SJSA1 (cell line): ENCODE measurements around the gene ADD3. TPM values are rescaled to one million over a fixed set of nuclear protein-coding genes. Genes with fewer than 3 reads are reported as not detected.
A peak's percentile ranks its signal among the peaks of the same experiment; 100 is the strongest.

ENCODE experiments used
- DNase-seq, 2 experiments: peaks; one replicate each; pipeline ENCODE4 v3.0.0-alpha.2; 2015 to 2020; ENCODE audit warnings: low spot score in 2 of 2, low read depth in 1 of 2
- H3K27ac ChIP-seq: fragments of 250-450 bp; sonication (Bioruptor Pico); 2 replicates; pipeline ENCODE4 v1.5.1; 2020; ENCODE audit warnings: mild to moderate bottlenecking, moderate library complexity
- H3K27me3 ChIP-seq: fragments of 250-450 bp; sonication (Bioruptor Pico); replicated peaks from 2 replicates; pipeline ENCODE4 v1.5.1; 2020; ENCODE audit warnings: mild to moderate bottlenecking, moderate library complexity
- H3K36me3 ChIP-seq: fragments of 250-450 bp; sonication (Bioruptor Pico); 2 replicates; pipeline ENCODE4 v1.5.1; 2020; ENCODE audit warnings: mild to moderate bottlenecking
- H3K4me1 ChIP-seq: fragments of 250-450 bp; sonication (Bioruptor Pico); replicated peaks from 2 replicates; pipeline ENCODE4 v1.6.1; 2021; ENCODE audit warnings: mild to moderate bottlenecking
- H3K4me3 ChIP-seq: fragments of 250-450 bp; sonication (Bioruptor Pico); 2 replicates; pipeline ENCODE4 v1.5.1; 2020; ENCODE audit warnings: mild to moderate bottlenecking
- H3K9me3 ChIP-seq: fragments of 250-450 bp; sonication (Bioruptor Pico); replicated peaks from 2 replicates; pipeline ENCODE4 v1.5.1; 2020; ENCODE audit warnings: mild to moderate bottlenecking
- total RNA-seq: library from RNA; depleted of rRNA; stranded (reverse); fragments of >200 nt; shearing (Covaris generic); gene quantifications from 2 replicates; pipeline ENCODE4 v1.2.3, GENCODE V29; 2014

Gene ADD3
- total RNA-seq, 1 experiment from 2014 or later = 303 TPM

- Histone ChIP-seq H3K4me3 (no peak overlapping the region), H3K27me3 (no peaks in the 10 kb centered on the region), H3K4me1 (peaks cover 2% of the 10 kb centered on the region), H3K36me3 (peaks cover 7% of the 10 kb centered on the region; the same call in 1 of the 2 replicates), H3K9me3 (no peaks in the 10 kb centered on the region), H3K27ac (no peak overlapping the region)
- no peak for DNase-seq
These were observed 15.1 kb downstream of the ADD3 start for GRCh38 chr10:110022716-110023504.

GRCh38 chr10:110023785-110024465 is 16.1 kb downstream of the ADD3 start:
- H3K9me3 ChIP-seq = no peaks in the 10 kb centered on the region
- H3K36me3 ChIP-seq = peaks cover 7% of the 10 kb centered on the region; the same call in 1 of the 2 replicates
- no peaks in the 10 kb centered on the region for H3K4me1 ChIP-seq
- no peak for DNase-seq
- H3K4me3 ChIP-seq = no peak overlapping the region
- H3K27me3 ChIP-seq = no peaks in the 10 kb centered on the region
- H3K27ac ChIP-seq = no peak overlapping the region

GRCh38 chr10:110029450-110029849 is 21.7 kb downstream of the ADD3 start:
- no peak for DNase-seq
- H3K27me3 ChIP-seq = no peaks in the 10 kb centered on the region
- no peaks in the 10 kb centered on the region for H3K9me3 ChIP-seq
- peaks cover 9% of the 10 kb centered on the region for H3K36me3 ChIP-seq
- peaks cover 15% of the 10 kb centered on the region for H3K4me1 ChIP-seq
- H3K4me3 ChIP-seq = no peak overlapping the region
- H3K27ac ChIP-seq = no peak overlapping the region

DNA sequence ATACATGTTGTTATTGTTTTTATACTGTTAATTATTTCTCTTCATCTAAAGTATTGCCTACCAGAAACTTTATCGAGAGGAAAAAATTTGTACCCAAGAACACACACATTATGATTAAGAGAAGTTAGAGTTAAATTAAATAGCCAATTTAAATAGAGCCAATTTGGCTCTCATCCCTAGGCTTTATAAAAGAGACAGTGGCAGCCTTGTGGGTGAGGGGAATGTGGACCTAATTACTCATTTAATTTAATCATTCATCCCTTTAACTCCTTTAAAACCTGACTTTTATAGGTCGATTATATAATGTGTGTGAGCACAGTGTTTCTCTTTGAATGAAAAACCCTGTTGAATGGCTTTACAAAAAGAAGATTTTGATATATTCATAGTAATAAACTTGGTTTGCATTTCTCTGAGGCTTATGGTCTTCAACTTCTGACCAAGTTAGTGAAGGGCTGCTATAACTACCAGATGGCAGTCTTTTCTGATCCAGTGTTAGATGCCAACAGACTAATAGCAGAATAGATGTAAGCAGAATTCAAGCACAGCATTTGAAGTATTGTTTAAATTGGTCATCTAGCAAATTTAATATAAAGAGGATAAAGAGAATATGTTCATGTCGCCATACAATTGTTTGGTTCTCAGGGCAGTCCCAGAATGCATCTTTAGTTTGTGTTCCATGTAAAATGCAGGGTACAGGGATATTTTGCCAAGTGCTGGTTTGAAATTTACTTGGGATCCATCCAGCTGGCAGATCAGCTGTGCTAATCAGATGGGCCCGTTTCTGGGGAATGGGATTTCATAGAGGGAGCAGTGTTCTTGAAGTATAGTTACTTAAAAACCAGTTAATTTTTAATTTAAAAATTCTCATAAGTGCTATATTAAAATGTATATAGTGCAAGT is 25.3 kb downstream of the ADD3 start:
- Histone ChIP-seq H3K9me3 (no peaks in the 10 kb centered on the region), H3K27ac (no peak overlapping the region), H3K4me3 (no peak overlapping the region), H3K4me1 (peaks cover 30% of the 10 kb centered on the region), H3K36me3 (peaks cover 9% of the 10 kb centered on the region), H3K27me3 (no peaks in the 10 kb centered on the region)
- DNase-seq = no peak

DNA sequence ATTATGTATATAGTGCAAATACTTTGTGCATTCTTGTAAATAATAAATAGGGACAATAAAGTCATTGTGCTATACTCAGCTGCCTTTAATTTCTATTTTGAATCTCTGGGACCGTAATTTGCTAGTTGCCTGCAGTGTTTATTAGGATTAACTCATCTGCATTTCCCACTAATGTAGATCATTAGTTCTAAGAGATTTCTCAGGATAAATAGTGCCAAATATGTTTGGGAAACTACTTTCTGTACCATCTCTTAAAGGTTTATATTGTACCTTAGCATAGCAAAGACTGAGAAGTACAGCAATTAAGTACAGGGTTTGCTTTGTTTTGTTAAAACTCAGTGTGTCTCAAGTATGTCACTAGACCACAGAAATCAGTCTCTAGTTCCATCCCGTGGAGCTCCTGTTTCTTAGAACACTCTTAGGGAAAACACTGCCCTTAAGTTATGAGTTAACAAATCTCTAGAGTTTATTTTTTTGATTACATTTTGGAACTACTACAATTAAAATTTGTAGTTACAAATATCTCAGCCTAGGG is 26.0 kb downstream of the ADD3 start:
- no peak overlapping the region for H3K4me3 ChIP-seq
- DNase-seq = no peak

DNA sequence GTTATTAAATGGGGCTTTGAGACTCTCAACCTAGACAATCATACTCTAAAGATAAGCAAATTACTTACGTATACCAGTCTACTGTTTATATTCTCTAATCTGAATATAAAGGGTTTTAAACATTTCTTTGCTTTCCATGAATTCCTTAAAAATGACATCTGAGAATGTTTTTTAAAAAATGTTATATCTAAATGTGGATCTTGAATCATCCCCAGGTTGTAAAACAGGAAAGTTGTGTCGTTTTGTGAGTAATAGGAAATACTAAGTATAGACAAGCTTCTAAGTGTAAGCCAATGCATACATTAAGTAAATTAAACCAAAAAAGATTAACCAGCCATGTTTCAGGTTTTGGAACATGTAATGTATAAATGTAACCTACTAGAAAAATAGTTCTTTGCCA is 26.8 kb downstream of the ADD3 start:
- Histone ChIP-seq H3K4me1 (peaks cover 30% of the 10 kb centered on the region), H3K9me3 (no peaks in the 10 kb centered on the region), H3K27me3 (no peaks in the 10 kb centered on the region), H3K27ac (no peak overlapping the region), H3K36me3 (peaks cover 9% of the 10 kb centered on the region), H3K4me3 (no peak overlapping the region)
- peak in 1 of 2 experiments; percentile 28 for DNase-seq

More for the DNA sequence above, 26.0 kb downstream of the ADD3 start:
- Histone ChIP-seq H3K4me1 (peaks cover 30% of the 10 kb centered on the region), H3K9me3 (no peaks in the 10 kb centered on the region), H3K36me3 (peaks cover 9% of the 10 kb centered on the region), H3K27ac (no peak overlapping the region), H3K27me3 (no peaks in the 10 kb centered on the region)

GRCh38 chr10:110035070-110035921 is 27.5 kb downstream of the ADD3 start:
- no peaks in the 10 kb centered on the region for H3K9me3 ChIP-seq
- DNase-seq = no peak

DNA sequence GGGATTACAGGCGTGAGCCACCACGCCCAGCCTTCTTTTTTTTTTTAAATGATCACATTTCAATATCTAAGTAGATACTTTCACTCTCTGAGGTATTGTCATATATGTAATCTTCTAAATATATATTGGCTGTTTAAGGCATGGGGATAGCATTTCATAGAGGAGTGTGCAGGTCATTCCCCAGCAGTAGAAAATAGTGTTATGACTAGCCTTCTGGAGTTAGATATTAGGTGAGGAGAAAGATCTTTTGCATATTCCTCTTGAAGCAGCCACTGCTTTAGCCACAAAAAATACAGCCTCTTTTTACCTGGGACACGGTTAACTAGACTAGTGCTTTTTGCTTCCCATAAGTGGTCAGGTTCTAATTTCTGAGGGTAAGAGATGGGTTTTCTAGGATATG is 28.9 kb downstream of the ADD3 start:
- no peak overlapping the region for H3K27ac ChIP-seq
- no peak overlapping the region for H3K4me3 ChIP-seq
- DNase-seq = no peak
- peaks cover 39% of the 10 kb centered on the region for H3K4me1 ChIP-seq
- no peaks in the 10 kb centered on the region; the same call in 1 of the 2 replicates for H3K36me3 ChIP-seq
- H3K27me3 ChIP-seq = no peaks in the 10 kb centered on the region
- no peaks in the 10 kb centered on the region for H3K9me3 ChIP-seq

More at GRCh38 chr10:110035070-110035921, 27.5 kb downstream of the ADD3 start:
- H3K4me3 ChIP-seq = no peak overlapping the region
- no peaks in the 10 kb centered on the region for H3K27me3 ChIP-seq
- H3K36me3 ChIP-seq = peaks cover 9% of the 10 kb centered on the region
- peaks cover 30% of the 10 kb centered on the region for H3K4me1 ChIP-seq
- H3K27ac ChIP-seq = no peak overlapping the region

- H3K4me3 ChIP-seq = no peak overlapping the region
- no peaks in the 10 kb centered on the region; the same call in 1 of the 2 replicates for H3K36me3 ChIP-seq
- no peak for DNase-seq
- no peaks in the 10 kb centered on the region for H3K27me3 ChIP-seq
- H3K27ac ChIP-seq = no peak overlapping the region
- H3K9me3 ChIP-seq = no peaks in the 10 kb centered on the region
- peaks cover 30% of the 10 kb centered on the region for H3K4me1 ChIP-seq
These were observed 31.5 kb downstream of the ADD3 start for GRCh38 chr10:110039254-110039653.

DNA sequence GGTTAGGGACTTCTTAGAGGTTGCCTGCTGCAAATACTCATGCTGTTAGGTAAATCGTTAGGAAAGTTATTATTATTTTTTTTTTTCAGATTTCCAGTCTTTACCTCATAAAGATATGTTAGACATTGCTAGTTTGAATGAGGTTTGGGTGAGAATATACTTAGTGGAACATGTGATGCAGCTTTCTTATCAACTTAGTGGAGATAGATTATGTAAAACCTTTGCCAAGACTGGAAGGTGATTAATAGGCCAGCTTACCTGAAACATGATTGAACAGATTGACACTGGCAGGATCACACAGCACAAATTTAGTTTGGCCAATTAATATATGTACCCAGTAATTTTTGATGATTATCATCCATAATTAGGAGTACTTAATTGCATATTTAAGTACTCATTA is 32.3 kb downstream of the ADD3 start:
- H3K27ac ChIP-seq = no peak overlapping the region
- H3K36me3 ChIP-seq = no peaks in the 10 kb centered on the region; the same call in 1 of the 2 replicates
- no peak overlapping the region for H3K4me3 ChIP-seq
- no peaks in the 10 kb centered on the region for H3K9me3 ChIP-seq
- H3K4me1 ChIP-seq = peaks cover 23% of the 10 kb centered on the region
- H3K27me3 ChIP-seq = no peaks in the 10 kb centered on the region
- DNase-seq = no peak

DNA sequence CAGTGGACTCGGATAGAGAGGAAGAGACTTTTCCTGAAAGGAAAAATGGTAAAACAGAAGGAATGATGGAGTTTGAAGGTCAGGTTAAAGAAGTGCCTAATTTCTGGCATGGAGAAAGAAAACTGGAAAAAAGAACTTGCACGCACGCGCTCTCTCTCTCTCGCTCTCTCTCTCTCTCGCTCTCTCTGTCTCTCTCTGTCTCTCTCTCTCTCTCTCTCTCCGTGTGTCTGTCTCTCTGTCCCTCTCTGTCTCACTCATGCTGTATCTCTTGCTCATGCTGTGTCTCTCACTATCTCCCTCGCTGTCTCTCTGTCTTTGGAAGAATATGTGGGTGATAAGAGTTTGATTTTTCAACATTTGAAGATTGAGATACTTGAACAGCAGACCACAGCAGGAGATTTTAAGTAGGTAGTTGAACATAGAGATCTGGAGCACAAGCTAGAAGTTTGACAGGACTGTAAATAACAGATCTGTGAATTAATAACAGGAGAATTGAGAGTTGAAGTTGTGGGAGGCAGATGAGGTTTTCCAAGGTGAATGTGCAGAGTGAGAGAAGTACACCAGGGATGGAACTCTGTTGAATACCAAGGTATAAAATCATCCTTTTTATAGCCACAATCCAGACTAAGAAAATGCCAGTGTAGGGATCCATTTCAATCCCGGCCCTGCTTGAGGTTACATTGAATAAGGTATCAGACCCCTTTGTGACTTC is 33.1 kb downstream of the ADD3 start:
- Histone ChIP-seq H3K27ac (no peak overlapping the region), H3K27me3 (no peaks in the 10 kb centered on the region), H3K9me3 (no peaks in the 10 kb centered on the region), H3K36me3 (no peaks in the 10 kb centered on the region), H3K4me3 (no peak overlapping the region), H3K4me1 (peaks cover 21% of the 10 kb centered on the region)
- DNase-seq = no peak

GRCh38 chr10:110041479-110041829 is 33.7 kb downstream of the ADD3 start:
- DNase-seq = no peak
- Histone ChIP-seq H3K9me3 (no peaks in the 10 kb centered on the region), H3K4me3 (no peak overlapping the region), H3K4me1 (peaks cover 21% of the 10 kb centered on the region), H3K36me3 (peaks cover under 1% of the 10 kb centered on the region; the same call in 1 of the 2 replicates), H3K27ac (no peak overlapping the region), H3K27me3 (no peaks in the 10 kb centered on the region)
